Measurements from ENCODE around the gene GSTP1.

- TF ChIP-seq CTCF (IDR thresholded peaks at IDR 0.05; ENCODE audit: poor library complexity) (no peak), EZH2 (IDR thresholded peaks at IDR 0.05; ENCODE audit: borderline replicate concordance) (no peak), EZH2phosphoT487 (IDR thresholded peaks at IDR 0.05; ENCODE audit: low read depth, severe bottlenecking, unreplicated experiment) (no peak)
These were observed 51.6 kb downstream of the GSTP1 start for GRCh38 chr11:67635231-67635521.
